HG02798 (cell line): ENCODE measurements around the gene TBXAS1.
"Not testable (repeated sequence)": the region's sequence is repeated elsewhere in the genome, so short reads cannot be mapped to it uniquely, and the experiment has no call there.

Experiments used
- ATAC-seq: cut with Tn5 transposase; IDR thresholded peaks from one replicate; pipeline ENCODE4 v1.9.1; 2021; ENCODE audit warnings: mild to moderate bottlenecking; ENCODE audit not compliant: unreplicated experiment, poor library complexity

The TBXAS1 gene

DNA sequence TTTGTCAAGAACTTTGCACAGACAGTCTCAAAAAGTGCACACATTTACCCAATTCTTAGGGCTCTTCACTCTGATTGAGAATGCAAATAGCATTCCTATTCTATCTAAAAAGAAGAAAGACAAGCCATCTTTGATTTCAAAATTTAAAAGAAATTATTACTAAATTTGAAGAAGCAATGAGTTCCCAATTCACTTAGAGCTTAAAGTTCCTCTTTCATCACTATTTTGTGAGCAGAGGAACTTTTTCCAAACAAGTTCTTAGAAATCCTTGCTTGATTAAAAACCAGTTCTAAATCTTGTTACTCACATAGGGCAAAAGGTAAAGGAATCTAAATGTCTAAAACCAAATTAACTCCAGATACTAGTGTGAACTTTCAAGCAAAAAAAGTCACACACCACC, 56.4 kb downstream of the TBXAS1 start:
- no peak for ATAC-seq

DNA sequence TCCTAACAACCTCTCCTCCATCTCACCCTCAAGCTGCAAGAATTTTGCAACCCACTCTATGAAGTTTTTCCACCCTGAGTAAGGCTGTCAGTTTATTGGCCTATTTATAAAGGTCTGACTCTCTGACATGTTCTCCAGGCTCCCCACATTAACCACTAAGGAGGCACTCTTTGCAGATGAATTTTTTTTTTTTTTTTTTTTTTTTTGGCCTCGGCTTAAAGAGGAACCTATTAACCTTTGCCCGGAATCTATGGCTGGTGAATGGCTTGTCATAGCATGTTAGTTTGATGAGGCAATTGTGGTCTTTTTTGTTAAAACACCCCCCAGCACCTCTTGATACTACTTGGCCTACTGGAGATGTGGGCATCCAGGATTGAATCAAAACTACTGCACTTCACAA, 57.1 kb downstream of the TBXAS1 start:
- no peak for ATAC-seq

DNA sequence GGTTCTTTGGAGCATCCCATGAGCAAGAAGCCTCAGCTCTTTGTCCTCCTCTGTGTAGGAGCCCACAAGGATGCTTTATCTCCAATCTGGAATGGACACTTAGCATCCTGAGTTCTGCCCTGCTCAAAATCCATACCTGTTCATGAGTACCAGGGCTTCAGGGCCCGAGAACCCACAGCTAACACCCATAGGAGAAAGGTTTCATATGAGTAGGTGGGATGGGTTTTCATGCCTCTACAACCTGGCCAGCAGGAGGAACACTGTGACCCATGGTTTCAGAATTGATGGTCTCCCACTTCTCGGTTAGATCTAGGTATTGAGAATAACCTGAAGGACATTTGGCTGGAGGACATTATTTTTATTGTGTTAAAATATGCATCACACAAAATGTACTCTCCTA, 57.8 kb downstream of the TBXAS1 start:
- peak; percentile 37 for ATAC-seq

DNA sequence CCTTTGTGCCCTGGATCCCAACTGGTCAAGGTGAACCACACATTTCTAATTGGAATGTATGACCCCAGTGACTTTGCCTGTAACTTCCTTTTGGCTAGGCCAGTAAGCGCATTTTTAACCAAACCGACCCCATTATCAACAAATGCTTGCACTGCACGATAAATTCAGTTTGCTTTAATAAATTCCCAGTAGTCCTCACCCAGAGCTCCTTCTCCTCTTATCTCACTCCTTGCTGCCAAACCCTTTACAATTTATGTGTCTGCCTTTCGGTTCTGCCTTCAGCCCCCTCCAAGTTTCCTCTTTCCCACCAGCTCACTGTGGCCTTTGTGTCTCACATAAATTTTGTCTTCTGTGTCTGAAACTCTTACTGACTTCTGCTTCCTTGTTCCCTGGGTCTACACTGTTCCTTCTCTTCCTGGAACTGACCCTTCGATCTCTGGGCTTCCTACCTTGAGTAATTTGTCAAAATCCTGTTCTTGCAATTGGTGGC, 59.0 kb downstream of the TBXAS1 start:
- ATAC-seq, result no peak

DNA sequence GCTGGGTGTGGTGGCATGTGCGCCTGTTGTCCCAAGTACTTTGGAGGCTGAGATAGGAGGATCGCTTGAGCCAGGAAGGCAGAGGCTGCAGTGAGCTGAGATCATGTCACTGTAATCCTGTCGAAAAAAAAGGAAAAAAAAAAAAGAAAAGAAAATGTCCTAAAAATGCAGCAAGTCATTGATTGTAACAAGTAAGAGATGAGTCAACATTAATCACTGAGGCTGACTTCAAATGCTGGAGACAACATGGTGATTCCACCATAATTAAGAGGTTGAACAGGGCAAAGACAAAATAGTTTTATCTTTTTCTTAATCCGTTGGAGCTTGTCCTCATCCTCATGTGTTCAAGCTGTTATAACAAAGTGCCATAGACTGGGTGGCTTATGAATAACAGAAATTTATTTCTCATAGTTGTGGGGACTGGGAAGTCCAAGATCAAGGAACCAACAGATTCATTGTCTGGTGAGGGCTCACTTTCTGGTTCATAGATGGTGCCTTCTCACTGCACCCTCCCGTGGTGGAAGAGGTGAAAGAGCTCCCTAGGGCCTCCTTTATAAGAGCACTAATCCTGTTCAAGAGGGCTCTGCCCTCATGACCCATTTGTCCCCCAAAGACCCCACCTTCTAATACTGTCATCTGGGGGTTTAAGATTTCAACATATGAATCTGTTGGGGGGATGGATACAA, 60.3 kb downstream of the TBXAS1 start:
- no peak for ATAC-seq

DNA sequence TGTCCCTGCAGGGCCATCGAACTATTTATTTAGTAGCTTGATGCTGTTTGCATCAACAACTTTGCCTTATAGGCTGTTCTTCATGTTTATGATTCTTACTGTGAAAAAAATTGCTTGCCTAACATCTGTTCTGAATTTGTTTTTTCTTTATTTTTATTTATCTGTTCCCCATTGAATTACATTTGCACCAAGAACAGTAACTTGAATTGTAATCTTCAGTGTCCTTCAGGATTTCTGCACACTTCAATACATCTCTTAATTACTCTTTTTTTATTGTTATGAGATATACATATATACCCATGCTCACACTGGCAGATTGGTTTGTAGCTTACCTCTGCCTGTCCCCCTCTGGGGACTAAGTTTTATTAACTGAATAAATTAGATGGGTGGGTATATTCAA, 64.4 kb downstream of the TBXAS1 start:
- no peak for ATAC-seq

DNA sequence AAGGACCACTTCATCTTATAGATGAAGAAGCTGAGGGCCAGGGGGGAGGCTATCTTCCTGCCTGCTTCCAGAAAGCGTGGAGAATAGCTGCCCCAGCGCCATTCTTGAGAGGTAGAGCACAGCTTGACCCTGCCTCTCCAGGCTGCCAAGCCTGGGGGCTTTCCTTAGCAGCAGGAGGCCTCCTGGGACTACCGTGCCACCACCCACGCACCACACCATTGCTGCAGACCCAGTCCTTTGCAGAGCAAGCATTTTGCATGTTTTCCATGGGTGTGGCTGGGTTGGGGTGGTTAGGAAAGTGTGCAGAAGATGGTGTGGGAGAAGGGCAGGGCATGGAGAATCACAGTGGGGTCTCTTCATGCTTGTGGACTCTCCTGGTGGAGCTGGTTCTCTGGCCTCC, 64.9 kb downstream of the TBXAS1 start:
- ATAC-seq, result peak; percentile 85

DNA sequence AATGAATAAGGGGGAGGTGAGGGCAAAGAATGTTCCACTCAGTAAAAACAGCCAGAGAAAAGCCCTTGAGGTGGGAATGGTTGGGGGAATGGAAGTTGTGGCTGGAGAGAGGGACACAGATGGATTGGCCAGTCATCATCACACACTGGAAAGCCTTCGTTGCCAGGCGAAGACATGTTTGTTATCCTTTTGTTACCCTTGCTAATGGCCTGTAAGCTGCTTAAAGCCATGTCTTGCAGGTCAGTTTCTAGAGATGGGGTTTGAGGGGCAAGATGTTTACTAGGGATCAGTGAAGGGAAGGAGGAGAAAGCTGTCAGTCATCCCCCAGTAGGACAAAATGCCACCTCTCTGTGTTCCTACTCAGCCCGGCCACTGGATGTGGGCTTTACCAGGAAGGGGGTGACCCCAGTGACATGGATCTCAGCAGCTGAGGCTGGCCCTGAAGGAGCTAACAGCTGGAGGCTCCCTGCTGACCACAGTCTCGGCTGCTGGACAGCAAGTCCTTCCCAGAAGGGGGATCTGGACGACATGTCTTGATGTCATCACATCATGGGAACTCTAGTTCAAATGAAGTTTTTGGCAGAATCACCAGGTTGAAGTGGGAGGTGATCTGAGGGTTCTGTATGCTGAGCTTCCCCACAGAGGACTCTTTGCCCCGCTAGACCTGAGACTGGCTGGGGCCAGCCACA, 66.2 kb downstream of the TBXAS1 start:
- no peak for ATAC-seq

DNA sequence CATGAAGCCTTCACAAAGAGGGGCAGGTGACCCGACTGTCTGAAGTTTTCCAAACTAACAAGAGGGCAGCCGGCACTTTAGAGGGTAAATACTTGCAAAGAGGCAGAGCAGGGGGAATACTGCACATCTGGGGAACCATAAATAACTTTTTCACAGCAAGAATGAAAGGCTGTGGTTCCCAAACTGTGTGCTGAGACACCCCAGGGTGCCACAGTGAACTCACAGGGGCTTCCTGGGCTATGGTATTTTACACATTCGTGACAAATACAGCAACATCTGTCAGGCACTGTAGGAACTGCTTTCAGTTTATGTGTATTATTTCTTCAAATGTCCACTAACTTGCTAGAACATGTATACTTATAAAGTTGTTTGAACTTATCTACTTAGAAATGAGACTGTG, 67.2 kb downstream of the TBXAS1 start:
- no peak for ATAC-seq

DNA sequence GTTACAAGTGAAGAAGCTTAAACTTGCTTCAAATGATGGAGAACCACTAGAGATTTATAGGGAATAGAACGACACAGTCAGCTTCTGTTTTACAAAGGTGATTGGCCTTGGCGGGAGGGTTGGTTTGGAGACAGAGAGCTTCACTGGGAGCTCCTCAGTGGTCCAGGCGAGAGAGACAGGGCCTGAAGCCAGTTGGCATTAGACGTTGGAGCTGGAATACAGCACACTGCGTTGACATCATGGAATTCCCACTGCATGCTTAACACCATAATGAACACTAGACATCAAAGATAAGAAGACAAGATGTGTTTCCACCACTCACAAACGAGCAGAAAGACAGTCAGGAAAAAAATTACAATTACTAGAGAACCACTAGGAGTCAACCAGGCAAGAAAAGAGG, 67.8 kb downstream of the TBXAS1 start:
- no peak for ATAC-seq

DNA sequence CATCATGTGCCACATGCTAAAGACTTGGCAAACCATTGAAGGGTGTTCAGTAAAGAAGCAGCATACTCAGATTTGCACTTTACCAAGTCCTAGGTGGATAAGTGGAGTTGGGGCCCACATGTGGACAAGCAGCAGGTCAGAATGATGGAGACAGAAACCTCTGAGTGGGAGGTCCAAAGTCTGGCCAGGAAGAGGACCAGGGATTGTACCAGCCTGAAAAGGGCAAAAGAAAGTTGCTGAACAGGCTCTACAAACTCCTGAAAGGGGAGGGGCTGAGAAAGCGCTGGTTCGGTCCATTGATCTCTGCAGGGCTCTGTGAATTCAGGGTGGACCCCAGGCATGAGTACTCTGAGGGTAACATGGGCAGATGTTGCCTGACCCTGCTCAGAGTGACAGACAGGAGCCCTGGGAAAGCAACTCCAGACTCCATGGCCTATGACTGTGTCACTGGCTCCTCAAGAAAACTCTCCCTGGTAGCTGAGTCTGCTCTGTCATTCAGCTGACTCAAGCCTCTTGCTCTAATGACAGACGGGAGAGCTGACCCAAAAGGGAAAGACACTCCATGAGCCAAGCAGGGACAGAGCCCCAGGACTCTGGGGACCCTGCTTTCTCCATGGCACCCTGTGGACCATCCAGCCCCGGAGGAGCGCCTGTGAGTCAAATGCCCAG, 68.5 kb downstream of the TBXAS1 start:
- ATAC-seq, result no peak

DNA sequence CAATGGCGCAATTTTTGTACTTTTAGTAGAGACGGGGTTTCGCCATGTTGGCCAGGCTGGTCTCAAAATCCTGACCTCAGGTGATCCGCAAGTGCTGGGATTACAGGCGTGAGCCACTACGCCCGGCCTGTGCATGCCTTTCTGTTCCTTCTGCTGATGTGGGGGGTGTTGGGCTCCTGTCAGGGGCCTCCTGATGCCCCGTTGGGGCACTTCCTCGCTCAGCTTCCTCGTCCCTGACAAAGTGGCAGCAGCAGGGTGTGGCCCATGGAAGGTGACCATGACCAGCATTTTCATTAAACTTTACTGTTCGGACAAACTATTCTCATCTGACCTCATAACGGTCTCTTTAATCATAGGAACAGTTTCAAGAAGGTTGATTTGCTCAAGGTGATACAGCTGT, 69.4 kb downstream of the TBXAS1 start:
- ATAC-seq, result no peak

DNA sequence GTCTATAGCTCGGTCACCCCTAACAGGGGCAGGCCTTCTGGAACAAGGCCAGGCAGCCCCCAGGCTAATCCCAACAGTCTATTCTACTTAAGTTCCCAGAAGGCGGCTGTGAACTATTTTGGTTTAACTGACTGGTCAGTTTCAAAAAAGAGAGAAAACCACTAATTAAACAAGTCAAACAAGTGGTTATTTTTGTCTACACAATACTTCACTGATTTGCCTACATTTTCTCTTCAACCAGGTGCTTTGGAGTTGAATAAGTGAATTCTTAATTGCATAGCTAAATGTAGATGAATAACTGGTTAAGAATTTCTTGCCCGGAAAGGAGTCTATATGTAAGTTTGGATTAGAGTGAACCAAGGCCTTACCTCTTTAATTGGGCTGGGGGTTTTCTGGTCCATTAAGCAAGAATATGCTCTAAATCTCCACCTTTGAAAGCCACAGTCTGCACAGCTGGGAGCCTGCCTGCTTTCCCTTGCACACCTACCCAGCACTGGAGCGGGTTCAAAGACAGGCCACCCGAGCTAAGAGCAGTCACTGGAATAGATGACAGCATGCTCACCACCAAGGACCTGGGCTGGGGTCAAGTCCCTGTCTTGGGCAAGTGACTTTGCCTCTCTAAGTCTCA, 70.4 kb downstream of the TBXAS1 start:
- peak; percentile 40 for ATAC-seq

DNA sequence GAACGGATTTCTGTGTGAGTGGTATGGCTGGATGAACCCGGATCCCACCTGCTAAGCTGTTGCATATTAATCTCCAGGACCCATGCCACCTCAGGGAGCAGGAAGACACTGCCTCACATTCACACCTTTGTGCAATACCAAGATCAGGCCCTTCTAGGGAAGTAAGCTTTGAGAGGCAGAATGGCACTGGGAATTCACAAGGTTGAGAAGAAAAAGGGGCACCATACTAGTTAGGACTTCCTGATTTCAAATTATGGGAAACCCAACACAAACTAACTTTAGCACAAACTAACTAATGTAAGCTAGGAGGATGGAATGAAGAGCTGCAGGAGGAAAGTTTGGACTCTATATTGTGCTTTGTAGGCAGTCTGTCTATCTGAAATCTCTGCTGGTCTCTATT, 71.3 kb downstream of the TBXAS1 start:
- no peak for ATAC-seq

DNA sequence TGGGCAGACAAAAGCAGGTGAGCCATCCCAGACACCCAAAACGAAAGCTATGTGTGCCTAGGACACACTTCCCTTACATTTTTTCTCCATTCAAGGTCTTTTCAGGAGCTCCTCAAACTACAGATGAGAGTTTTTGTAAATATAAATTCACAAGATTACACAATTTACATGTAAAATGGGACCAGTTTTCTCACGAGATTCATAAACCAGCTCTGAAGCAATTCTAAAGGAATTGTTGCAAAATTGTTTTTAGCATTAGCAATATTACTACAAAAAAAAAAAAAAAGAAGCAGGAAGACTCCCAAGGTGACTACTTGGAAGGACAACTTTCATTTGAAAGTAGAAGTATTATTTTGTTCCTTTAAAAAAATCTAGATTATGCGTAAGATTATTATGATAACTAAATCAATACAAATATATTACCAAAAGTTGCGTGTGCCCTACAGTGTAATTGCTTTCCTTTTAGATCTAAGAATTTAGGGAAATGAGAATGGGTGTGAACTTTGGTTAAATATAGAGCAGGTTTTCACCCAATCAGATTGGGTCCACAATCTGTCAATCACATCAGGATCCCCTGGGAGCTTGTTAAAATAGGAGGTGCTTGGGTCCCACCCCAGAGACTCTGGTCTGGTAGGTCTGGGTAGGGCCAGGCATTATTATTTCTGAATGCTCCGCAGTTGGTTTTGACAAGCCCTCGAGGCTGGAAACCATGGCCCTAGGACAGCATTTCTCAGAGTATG, 72.2 kb downstream of the TBXAS1 start:
- ATAC-seq, result no peak

DNA sequence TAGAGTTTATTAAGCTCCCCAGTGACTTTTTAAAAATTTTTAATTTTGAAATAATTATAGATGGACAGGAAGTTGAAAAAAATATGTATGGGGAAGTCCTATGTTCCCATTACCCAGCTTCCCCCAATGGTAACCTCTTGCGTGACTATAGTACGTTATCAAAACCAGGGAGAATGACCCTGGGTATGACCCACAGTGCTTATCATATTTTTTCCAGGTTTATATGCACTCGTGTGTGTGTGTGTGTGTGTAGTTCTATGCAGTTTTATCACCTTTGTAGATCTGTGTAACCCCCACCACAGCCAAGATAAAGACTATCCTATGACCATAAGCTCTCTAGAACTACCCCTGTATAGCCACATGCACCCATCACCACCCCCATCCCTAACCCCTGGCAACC, 72.8 kb downstream of the TBXAS1 start:
- ATAC-seq, result no peak

DNA sequence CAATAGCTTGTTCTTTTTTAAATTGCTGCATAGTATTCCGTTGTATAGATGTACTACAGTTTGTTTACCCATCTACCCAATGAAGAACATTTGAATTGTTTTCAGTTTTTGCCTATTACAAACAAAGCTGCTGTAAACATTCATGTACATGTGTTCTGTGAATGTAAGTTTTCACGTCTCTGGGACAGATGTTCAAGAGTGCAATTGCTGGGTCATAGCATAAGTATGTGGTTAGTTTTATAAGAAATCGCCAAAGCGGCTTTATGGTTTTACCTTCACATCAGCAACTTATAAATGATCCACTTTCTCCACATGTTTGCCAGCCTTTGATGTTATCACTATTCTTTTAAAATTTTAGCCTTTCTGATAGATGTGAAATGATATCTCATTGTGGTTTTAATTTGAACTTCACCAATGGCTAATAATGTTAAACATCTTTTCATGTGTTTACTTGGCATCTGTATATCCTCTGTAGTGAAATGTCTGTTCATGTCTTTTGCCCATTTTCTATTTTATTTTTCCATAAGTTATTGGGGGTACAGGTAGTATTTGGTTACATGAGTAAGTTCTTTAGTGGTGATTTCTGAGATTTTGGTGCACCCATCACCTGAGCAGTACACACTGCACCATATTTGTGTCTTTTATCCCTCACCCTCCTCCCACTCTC, 73.5 kb downstream of the TBXAS1 start:
- no peak for ATAC-seq

DNA sequence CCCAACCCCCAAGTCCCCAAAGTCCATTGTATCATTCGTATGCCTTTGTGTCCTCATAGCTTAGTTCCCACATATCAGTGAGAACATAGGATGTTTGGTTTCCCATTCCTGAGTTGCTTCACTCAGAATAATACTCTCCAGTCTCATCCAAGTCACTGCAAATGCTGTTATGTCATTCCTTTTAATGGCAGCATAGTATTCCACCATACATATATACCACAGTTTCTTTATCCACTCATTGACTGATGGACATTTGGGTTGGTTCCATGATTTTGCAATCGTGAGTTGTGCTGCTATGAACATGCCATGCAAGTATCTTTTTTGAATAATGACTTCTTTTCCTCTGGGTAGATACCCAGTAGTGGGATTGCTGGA, 74.0 kb downstream of the TBXAS1 start:
- not testable (repeated sequence) for ATAC-seq

DNA sequence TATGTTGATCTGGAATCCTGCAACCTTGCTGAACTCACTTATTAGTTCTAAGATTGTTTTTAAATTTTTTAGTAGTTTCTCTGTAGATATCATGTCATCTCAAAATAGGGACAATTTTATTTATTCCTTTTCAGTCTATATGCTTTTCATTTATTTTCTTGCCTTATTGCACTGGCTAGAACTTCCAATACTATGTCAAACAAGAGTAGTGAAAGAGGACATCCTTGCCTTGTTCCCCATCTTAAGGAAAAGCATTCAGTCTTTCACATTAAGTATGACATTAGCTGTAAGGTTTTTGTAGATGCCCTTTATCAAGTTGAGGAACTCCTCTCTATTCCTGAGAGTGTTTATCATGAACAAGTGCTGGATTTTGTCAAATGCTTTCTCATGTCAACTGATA, 77.8 kb downstream of the TBXAS1 start:
- ATAC-seq, result no peak

DNA sequence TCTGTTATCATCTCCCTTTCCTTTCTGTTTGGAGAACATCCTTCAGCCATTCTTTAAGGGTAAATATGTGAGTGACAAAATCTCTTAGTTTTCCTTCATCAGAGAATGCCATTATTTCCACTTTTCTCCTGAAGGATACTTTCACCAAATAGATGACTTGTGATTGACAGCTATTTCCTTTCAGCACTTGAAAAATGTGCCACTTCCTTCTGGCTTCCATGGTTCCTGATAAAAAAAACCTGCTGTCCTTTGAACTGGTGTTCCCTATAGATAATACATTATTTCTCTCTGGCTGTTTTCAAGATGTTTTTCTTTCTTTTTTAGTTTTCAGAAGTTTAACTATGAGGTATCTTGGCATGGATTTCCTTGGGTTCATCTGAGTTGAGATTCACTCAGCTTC, 79.7 kb downstream of the TBXAS1 start:
- no peak for ATAC-seq
